HS-5 (cell line): Measurements from ENCODE around the gene KATNAL2.

Experiments used
- DNase-seq: peaks from one replicate; pipeline ENCODE4 v3.0.0-alpha.2; 2012; ENCODE audit warnings: low read depth

Gene KATNAL2

GRCh38 chr18:47113796-47114540, 196.6 kb downstream of the KATNAL2 start:
- DNase-seq: no peak

- no peak for DNase-seq
Measured at GRCh38 chr18:47115205-47115604, 197.8 kb downstream of the KATNAL2 start.

GRCh38 chr18:47118981-47119380, 201.6 kb downstream of the KATNAL2 start:
- peak; percentile 1 for DNase-seq

GRCh38 chr18:47120428-47120827, 203.0 kb downstream of the KATNAL2 start:
- DNase-seq: no peak

- no peak for DNase-seq
Measured at GRCh38 chr18:47121146-47121545, 203.7 kb downstream of the KATNAL2 start.

GRCh38 chr18:47141289-47141688, 223.9 kb downstream of the KATNAL2 start:
- DNase-seq: no peak

GRCh38 chr18:47143153-47143552, 225.8 kb downstream of the KATNAL2 start:
- no peak for DNase-seq

GRCh38 chr18:47143899-47144485, 226.6 kb downstream of the KATNAL2 start:
- no peak for DNase-seq

- no peak for DNase-seq
Measured at GRCh38 chr18:47146206-47146605, 228.8 kb downstream of the KATNAL2 start.

GRCh38 chr18:47149457-47150028, 232.1 kb downstream of the KATNAL2 start:
- no peak for DNase-seq

GRCh38 chr18:47150029-47150823, 232.8 kb downstream of the KATNAL2 start, which contains the start of gene HDHD2:
Gene HDHD2, minus strand, starts transcription at chr18:47150500. Its CDS starts 14,061 bp downstream, at chr18:47136439.
- DNase-seq: peak; percentile 24

GRCh38 chr18:47150824-47151366, 233.5 kb downstream of the KATNAL2 start:
- DNase-seq: no peak

- no peak for DNase-seq
Measured at GRCh38 chr18:47151439-47151838, 234.0 kb downstream of the KATNAL2 start.
